Measurements from ENCODE around the gene HSD17B11. TPM values are rescaled to one million over a fixed set of nuclear protein-coding genes. Genes with fewer than 3 reads are reported as not detected.
A peak's percentile ranks its signal among the peaks of the same experiment; 100 is the strongest.
"Not testable (repeated sequence)": the region's sequence is repeated elsewhere in the genome, so short reads cannot be mapped to it uniquely, and the experiment has no call there.

Gene HSD17B11
- total RNA-seq, 1 donor from 2014 or later, result 52.6 TPM

- no peak for FAIRE-seq
- DNase-seq (ENCODE audit: low spot score in 2 of 2), result no peak
Observed at GRCh38 chr4:87313756-87314155, 77.2 kb downstream of the HSD17B11 start.

GRCh38 chr4:87311684-87312083, 79.3 kb downstream of the HSD17B11 start:
- no peak for DNase-seq (ENCODE audit: low spot score in 2 of 2)
- no peak for FAIRE-seq

- no peak for FAIRE-seq
- no peak for DNase-seq (ENCODE audit: low spot score in 2 of 2)
Observed at GRCh38 chr4:87310691-87311335, 80.2 kb downstream of the HSD17B11 start.

- peak in 1 of 2 donors; percentile 10 for DNase-seq (ENCODE audit: low spot score in 2 of 2)
- FAIRE-seq, result no peak
Observed at GRCh38 chr4:87309625-87310024, 81.4 kb downstream of the HSD17B11 start.

GRCh38 chr4:87306056-87306455, 84.9 kb downstream of the HSD17B11 start:
- no peak for FAIRE-seq
- no peak for DNase-seq (ENCODE audit: low spot score in 2 of 2)

- DNase-seq (ENCODE audit: low spot score in 2 of 2), result no peak
- FAIRE-seq, result no peak
Observed at GRCh38 chr4:87305562-87305961, 85.4 kb downstream of the HSD17B11 start.

- FAIRE-seq (no peak), DNase-seq (ENCODE audit: low spot score in 2 of 2) (no peak)
Observed at GRCh38 chr4:87304745-87305432, 86.1 kb downstream of the HSD17B11 start.

GRCh38 chr4:87299898-87300297, 91.1 kb downstream of the HSD17B11 start:
- DNase-seq (ENCODE audit: low spot score in 2 of 2) (no peak), FAIRE-seq (no peak)

- DNase-seq (ENCODE audit: low spot score in 2 of 2) (no peak), FAIRE-seq (no peak)
Observed at GRCh38 chr4:87298362-87298761, 92.6 kb downstream of the HSD17B11 start.

- FAIRE-seq, result not testable (repeated sequence)
Observed at GRCh38 chr4:87294911-87295310, 96.1 kb downstream of the HSD17B11 start.

GRCh38 chr4:87293889-87294288, 97.1 kb downstream of the HSD17B11 start:
- not testable (repeated sequence) for FAIRE-seq

More at GRCh38 chr4:87294911-87295310, 96.1 kb downstream of the HSD17B11 start:
- not testable (repeated sequence) for DNase-seq (ENCODE audit: low spot score in 2 of 2)

GRCh38 chr4:87286970-87287369, 104.0 kb downstream of the HSD17B11 start:
- DNase-seq (ENCODE audit: low spot score in 2 of 2) (no peak), FAIRE-seq (no peak)

More at GRCh38 chr4:87293889-87294288, 97.1 kb downstream of the HSD17B11 start:
- DNase-seq (ENCODE audit: low spot score in 2 of 2), result not testable (repeated sequence)

Small RNA genes lying within 50 kb of the gene (small RNA-seq; reads per million reads assigned to genes)
- gene MIR5705 (not detected), gene RN7SL681P (not detected)

Other genes with a start within 250 kb of the HSD17B11 start
- gene KLHL8, start 170.6 kb downstream of the HSD17B11 start, total RNA-seq, result 162 TPM
- 0.41 TPM for gene HSD17B13, start 68.3 kb downstream of the HSD17B11 start, total RNA-seq
- 20.8 TPM for gene NUDT9, start 31.4 kb upstream of the HSD17B11 start, total RNA-seq
- gene SPARCL1, start 138.2 kb upstream of the HSD17B11 start, total RNA-seq, result 48.9 TPM
- 0.41 TPM for gene DSPP, start 217.3 kb upstream of the HSD17B11 start, total RNA-seq

All from frontal cortex (tissue), 4 donors.